Natural killer cell treated with Interleukin-12 subunit alpha and Interleukin-12 subunit beta and Interleukin-15 and Interleukin-18, amount 100 ng/mL, for 72 hours (primary cell): ENCODE measurements around the gene CALCOCO2. TPM values are rescaled to one million over a fixed set of nuclear protein-coding genes. Genes with fewer than 3 reads are reported as not detected.

Experiments
- ATAC-seq, 2 donors: fragments of 150-1000 bp; cut with Tn5 transposase in 1 of 2; sonication (Bioruptor Pico), chemical (Tn5 transposase) in 1 of 2; 2 replicates each; pipeline ENCODE4 v1.10.0; 2021
- DNase-seq: peaks from one replicate; pipeline ENCODE4 v3.0.0; 2022; ENCODE audit warnings: low spot score
- H3K27ac Mint-ChIP-seq, 2 donors: 1 replicate in 1 of 2; 2 replicates in 1 of 2; pipeline ENCODE4 v1.8.0; 2022; ENCODE audit warnings: mixed read lengths in 2 of 2, mild to moderate bottlenecking in 1 of 2, moderate library complexity in 1 of 2
- H3K27me3 Mint-ChIP-seq, 2 donors: 1 replicate in 1 of 2; 2 replicates in 1 of 2; pipeline ENCODE4 v1.8.0; 2022; ENCODE audit warnings: mixed read lengths in 2 of 2
- H3K36me3 Mint-ChIP-seq: one replicate; pipeline ENCODE4 v1.8.0; 2022; ENCODE audit warnings: mixed read lengths
- H3K4me1 Mint-ChIP-seq, 2 donors: 1 replicate in 1 of 2; 2 replicates in 1 of 2; pipeline ENCODE4 v1.8.0; 2022; ENCODE audit warnings: low read depth in 2 of 2, mixed read lengths in 2 of 2, mild to moderate bottlenecking in 1 of 2
- H3K4me3 Mint-ChIP-seq: one replicate; pipeline ENCODE4 v1.8.0; 2022; ENCODE audit warnings: mixed read lengths
- H3K9me3 Mint-ChIP-seq: 2 replicates; pipeline ENCODE4 v1.8.0; 2022; ENCODE audit warnings: mixed read lengths
- total RNA-seq, 2 donors: library from RNA; stranded (reverse); gene quantifications; one replicate each; pipeline ENCODE4 v1.2.3, GENCODE V29; 2022

Gene CALCOCO2
- total RNA-seq, 2 donors from 2014 or later = 118 to 166 TPM

DNA sequence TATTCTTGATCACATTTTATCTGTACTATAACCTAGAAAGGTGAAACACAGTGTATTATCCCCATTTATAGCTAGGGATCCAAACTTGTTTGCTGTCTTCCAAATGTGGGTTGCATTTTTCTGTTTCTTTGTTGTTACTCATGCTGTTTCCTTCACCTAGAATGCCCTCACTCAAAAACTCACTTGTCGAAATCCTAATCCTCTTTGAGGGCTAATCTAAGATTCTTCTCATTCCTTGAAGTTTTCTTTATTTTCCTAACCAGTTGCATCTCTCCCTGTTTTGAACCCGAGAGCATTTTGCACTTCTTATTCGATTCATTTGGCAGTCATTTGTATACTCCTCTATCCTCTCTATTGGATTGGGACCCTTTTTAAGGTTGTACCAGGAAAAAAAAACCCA, 9.6 kb downstream of the CALCOCO2 start:
- peak overlapping the region; percentile 65 to 85 for H3K27ac Mint-ChIP-seq

DNA sequence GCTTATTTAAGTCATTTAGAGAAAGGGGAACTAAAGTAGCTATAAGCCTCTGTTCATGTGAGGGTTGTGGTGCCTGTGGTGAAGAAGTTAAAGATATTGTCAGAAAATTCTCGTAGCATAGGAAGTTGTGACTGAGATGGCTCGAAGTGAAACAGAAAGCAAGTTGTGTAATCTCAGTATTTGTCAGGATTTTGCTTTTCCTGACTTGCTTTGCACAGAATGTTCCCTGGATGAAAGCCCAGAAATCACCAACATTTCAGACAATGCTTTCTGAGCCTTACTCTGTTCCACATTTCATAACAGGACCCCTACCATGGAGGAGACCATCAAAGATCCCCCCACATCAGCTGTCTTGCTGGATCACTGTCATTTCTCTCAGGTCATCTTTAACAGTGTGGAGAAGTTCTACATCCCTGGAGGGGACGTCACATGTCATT, 10.6 kb downstream of the CALCOCO2 start:
- Mint-ChIP-seq H3K4me1 (peaks cover 43 to 48% of the 10 kb centered on the region in 2 donors), H3K36me3 (peaks cover 18% of the 10 kb centered on the region), H3K27me3 (no peaks in the 10 kb centered on the region), H3K4me3 (peak overlapping the region; percentile 80), H3K9me3 (no peaks in the 10 kb centered on the region), H3K27ac (peak overlapping the region; percentile 65 to 85)
- DNase-seq (peak; percentile 70), ATAC-seq (peak; percentile 95 to 97)

More for the DNA sequence above, 9.6 kb downstream of the CALCOCO2 start:
- peaks cover 53 to 58% of the 10 kb centered on the region in 2 donors for H3K4me1 Mint-ChIP-seq
- DNase-seq (no peak), ATAC-seq (no peak)
- no peaks in the 10 kb centered on the region for H3K9me3 Mint-ChIP-seq
- peak overlapping the region; percentile 80 for H3K4me3 Mint-ChIP-seq
- H3K27me3 Mint-ChIP-seq = no peaks in the 10 kb centered on the region
- H3K36me3 Mint-ChIP-seq = peaks cover 22% of the 10 kb centered on the region

DNA sequence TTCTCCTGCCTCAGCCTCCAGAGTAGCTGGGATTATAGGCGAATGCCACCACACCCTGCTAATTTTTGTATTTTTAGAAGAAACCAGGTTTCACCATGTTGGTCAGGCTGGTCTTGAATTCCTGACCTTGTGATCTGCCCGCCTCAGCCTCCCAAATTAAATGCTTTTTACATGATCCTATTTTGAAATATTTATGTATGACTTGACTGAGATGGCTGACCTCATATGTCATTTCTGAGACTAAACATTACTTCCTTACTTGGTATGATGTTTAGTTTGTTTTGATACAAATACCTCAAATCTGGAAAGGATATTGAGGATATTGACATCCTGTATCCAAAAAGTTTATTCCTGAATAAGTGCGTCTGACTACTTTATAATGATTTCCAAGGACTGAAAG, 11.9 kb downstream of the CALCOCO2 start:
- peak overlapping the region; percentile 31 to 85 for H3K27ac Mint-ChIP-seq
- no peaks in the 10 kb centered on the region for H3K9me3 Mint-ChIP-seq
- no peak for ATAC-seq
- peaks cover 32 to 39% of the 10 kb centered on the region in 2 donors for H3K4me1 Mint-ChIP-seq
- no peaks in the 10 kb centered on the region for H3K27me3 Mint-ChIP-seq
- no peak for DNase-seq
- peaks cover 22% of the 10 kb centered on the region for H3K36me3 Mint-ChIP-seq
- peak overlapping the region; percentile 14 for H3K4me3 Mint-ChIP-seq

DNA sequence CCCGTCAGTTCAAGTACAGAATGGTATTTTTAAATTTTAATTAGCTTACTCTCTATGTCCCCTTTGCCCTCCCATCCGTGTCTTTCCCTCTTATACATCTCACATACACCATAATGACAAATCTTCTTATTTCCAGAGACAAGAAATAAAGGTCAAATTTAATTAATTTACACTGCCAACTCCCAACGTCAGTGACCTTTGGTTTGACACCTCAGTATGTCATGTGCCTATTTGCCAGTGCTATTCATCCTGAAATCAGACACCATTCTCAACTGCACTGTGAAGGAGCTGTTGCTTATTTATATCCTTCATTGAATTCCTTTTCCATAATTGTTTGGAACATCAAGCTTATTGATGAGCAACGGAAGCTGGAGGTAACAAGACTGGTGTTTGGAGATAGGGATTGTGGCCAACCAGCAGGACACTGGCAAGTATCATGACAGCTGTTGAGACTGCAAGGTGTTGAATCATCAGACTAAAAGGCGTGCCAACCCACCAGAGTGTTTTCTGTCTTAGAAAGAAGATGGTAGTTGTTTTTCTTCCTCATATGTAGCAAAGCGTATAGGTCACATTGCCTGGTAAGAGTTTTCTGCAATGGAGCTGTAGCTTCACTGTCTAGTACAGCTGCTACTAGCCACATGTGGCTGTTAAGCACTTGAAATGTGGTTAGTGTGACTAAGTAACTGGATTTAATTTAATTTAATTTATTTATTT, 12.5 kb downstream of the CALCOCO2 start:
- ATAC-seq (no peak), DNase-seq (no peak)
- Mint-ChIP-seq H3K9me3 (no peaks in the 10 kb centered on the region), H3K4me3 (peak overlapping the region; percentile 14), H3K36me3 (peaks cover 25% of the 10 kb centered on the region), H3K27me3 (no peaks in the 10 kb centered on the region), H3K4me1 (peaks cover 29 to 34% of the 10 kb centered on the region in 2 donors), H3K27ac (peak overlapping the region; percentile 31 to 85)

DNA sequence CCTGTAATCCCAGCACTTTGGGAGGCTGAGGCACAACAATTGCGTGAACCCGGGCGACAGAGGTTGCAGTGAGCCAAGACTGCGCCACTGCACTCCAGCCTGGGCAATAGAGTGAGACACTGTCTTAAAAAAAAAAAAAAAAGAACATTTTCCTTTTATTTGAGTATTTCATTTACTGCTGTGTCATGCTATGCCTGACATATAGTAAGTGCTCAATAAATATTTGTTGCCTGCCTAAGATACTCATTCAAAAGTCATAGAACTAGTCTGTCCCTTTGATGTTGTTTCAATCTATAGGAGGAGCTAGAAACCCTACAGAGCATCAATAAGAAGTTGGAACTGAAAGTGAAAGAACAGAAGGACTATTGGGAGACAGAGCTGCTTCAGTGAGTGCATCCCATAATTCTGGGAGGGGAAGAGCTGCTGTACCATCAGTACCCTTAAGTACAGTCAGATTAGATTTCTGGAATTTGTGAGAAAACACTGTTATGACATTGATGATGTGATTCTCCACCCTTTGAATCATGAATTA, 20.0 kb downstream of the CALCOCO2 start:
- peaks cover 0 to 6% of the 10 kb centered on the region in 2 donors for H3K4me1 Mint-ChIP-seq

DNA sequence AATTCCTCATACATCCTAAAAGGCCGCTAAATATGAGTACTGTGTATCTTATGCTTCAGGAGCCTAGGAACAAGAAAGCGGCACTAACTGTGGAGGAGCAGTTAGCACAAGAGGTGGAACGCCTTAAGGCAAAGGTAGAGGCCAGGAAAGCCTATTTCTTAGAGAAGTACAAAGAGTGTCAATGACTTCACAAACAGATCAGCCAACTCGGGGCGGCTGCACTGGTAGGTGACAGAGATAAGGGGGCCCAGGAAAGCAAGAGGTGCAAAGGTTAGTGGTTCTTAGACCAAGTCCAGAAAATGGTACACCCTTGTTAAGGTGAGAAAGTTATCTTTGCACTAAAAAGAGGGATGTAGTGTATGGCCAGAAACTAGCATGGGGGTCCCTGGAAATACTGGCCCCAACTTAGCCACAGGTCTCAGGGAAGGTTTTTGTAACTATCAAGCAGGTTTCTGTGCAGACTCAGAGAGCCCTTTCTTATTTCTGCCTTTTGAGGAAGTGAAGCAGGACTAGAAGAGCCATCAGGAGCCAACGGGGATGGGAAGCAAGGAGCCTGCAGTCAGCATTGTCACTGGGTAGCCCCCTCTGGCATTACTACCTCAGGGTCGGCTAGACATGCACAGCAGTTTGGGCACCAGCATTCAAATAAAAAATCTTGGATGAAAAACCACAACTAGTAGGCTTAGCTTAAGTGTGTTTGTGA, 24.1 kb downstream of the CALCOCO2 start:
- Mint-ChIP-seq H3K9me3 (no peaks in the 10 kb centered on the region), H3K27ac (no peak overlapping the region), H3K36me3 (peaks cover 26% of the 10 kb centered on the region), H3K27me3 (no peaks in the 10 kb centered on the region), H3K4me1 (peaks cover 0 to 6% of the 10 kb centered on the region in 2 donors), H3K4me3 (no peak overlapping the region)
- DNase-seq (no peak), ATAC-seq (no peak)

More for the DNA sequence above, 20.0 kb downstream of the CALCOCO2 start:
- Mint-ChIP-seq H3K4me3 (no peak overlapping the region), H3K36me3 (peaks cover 41% of the 10 kb centered on the region), H3K27me3 (no peaks in the 10 kb centered on the region), H3K9me3 (no peaks in the 10 kb centered on the region), H3K27ac (peak overlapping the region in 1 of 2 donors; percentile 60)
- peak in 1 of 2 donors; percentile 36 for ATAC-seq
- no peak for DNase-seq

DNA sequence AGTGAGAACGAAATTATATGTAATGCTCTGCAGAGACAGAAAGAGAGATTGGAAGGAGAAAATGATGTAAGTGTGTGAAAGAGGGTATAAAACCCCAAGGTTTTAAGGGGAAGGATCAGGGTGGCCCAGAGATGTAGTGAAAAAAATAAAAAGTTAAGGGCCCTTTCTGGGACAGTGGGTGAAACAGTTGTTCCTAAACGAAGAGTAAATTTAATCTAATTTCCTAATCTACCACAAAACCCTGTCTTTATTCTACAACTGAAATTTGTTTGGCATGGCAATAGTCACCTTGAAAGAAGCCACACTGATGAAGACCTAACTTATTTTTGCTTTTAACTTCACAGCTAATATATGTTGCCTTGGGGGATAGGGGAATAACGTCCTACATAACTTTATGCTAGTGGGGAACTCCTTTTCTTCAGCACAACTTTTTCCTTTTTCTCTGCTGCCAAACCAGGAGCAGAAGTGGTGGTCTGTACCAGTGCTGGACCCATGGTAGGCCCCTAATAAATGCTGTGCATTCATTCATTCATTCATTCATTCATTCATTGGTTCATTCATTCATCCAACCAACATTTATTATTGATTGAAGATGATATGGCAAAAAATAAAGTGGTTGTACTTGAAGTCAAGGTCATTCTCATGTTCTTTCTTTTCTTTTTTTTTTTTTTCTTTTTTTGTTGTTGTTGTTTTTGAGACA, 25.4 kb downstream of the CALCOCO2 start:
- no peak for DNase-seq
- peaks cover 0 to 2% of the 10 kb centered on the region in 2 donors for H3K4me1 Mint-ChIP-seq
- H3K9me3 Mint-ChIP-seq = no peaks in the 10 kb centered on the region
- H3K36me3 Mint-ChIP-seq = peaks cover 33% of the 10 kb centered on the region
- no peaks in the 10 kb centered on the region for H3K27me3 Mint-ChIP-seq
- no peak overlapping the region for H3K27ac Mint-ChIP-seq
- no peak for ATAC-seq
- H3K4me3 Mint-ChIP-seq = no peak overlapping the region

DNA sequence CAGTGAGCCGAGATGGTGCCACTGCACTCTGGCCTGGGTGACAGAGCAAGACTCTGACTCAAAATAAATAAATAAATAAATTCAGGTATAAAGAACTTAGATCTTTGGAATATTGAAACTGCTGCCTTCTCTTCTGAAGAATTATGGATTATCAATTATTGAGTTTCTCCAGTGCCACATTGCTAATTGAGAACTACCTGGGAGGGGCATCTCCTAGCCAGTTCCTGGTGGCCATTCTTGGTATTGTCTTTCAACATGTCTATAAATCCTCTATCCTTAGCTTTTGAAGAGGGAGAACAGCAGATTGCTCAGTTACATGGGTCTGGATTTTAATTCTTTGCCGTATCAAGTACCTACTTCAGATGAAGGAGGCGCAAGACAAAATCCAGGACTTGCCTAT, 29.2 kb downstream of the CALCOCO2 start:
- Mint-ChIP-seq H3K4me1 (no peaks in the 10 kb centered on the region), H3K36me3 (peaks cover 39% of the 10 kb centered on the region)

DNA sequence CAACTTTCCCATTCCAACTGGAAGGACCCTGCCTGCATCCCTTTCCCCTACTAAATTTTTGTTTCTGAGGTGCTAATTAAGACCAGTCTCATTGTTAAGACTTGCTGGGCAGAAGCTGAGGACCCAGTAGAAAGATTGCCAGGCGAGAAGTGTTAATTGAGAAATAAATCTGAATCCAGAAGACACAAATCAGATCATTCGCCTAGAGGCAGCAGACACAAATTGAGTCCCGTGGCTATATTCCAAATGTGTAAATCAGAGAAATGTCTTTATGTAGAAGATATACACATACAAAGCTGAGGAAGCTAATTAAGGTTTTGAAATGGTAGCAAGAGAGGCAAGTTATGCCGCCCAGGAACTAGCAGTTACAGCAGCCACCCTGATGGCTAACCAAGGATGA, 29.6 kb downstream of the CALCOCO2 start:
- H3K4me1 Mint-ChIP-seq = no peaks in the 10 kb centered on the region
- H3K9me3 Mint-ChIP-seq = no peaks in the 10 kb centered on the region
- no peak overlapping the region for H3K27ac Mint-ChIP-seq
- no peak overlapping the region for H3K4me3 Mint-ChIP-seq
- no peak for DNase-seq
- no peak for ATAC-seq
- no peaks in the 10 kb centered on the region for H3K27me3 Mint-ChIP-seq
- peaks cover 36% of the 10 kb centered on the region for H3K36me3 Mint-ChIP-seq

More for the DNA sequence above, 29.2 kb downstream of the CALCOCO2 start:
- no peak overlapping the region for H3K4me3 Mint-ChIP-seq
- H3K9me3 Mint-ChIP-seq = no peaks in the 10 kb centered on the region
- no peak for DNase-seq
- no peak for ATAC-seq
- H3K27me3 Mint-ChIP-seq = no peaks in the 10 kb centered on the region
- H3K27ac Mint-ChIP-seq = no peak overlapping the region

DNA sequence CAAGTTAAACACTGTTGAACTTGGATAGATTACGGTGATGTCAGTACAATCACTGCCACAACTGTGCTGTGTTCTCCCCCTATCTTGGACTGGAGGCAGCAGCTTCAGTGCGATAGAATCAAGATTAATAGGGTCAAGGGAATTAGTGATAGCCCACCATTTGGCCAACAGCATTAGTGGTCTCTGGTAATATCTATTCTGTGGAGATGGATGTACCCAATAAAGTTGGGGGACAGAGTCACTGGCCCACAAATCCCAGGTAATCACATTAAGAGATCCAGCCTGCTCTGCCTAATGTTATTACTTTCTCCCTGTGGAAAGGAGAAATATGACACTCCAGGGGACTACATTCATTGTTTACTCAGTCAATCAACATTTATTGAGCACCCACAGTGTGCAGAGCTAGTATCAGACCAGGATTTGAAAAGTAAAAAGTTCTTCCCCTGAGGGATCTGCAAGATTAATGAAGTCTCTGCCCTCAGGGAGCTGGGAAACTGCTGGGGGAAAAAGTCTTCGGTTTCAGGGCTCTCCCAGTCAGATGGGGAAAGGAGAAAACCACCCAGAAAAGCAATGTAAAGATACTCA, 38.2 kb downstream of the CALCOCO2 start:
- Mint-ChIP-seq H3K36me3 (peaks cover 6% of the 10 kb centered on the region), H3K27ac (no peak overlapping the region), H3K9me3 (no peaks in the 10 kb centered on the region), H3K4me1 (peaks cover 5 to 8% of the 10 kb centered on the region in 2 donors), H3K4me3 (no peak overlapping the region), H3K27me3 (peaks cover 0 to 3% of the 10 kb centered on the region in 2 donors)
- no peak for DNase-seq
- ATAC-seq = no peak

DNA sequence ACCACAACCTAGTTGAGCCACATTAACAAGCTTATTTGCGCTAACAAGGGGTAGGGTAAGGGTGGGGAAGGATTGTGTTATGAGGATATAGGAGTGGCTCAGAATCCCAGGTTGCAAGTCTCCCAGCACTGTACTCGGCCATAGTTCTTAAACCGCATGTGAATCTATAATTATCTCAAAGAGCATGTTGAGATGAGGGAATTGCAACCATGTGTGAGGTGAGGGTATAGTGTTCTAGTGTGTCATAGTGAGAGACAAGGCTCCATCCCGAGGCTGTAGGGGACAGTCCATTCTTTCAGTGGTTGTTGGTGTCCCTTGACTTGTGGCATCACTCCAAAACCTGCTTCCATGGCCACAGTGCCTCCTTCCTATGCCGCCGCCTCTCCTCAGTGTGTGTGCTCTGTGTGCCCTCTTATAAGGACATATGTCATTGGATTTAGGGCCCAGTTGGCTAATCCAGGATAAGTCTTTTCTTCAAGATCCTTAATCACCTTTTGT, 39.0 kb downstream of the CALCOCO2 start:
- peaks cover 0 to 3% of the 10 kb centered on the region in 2 donors for H3K27me3 Mint-ChIP-seq
- H3K4me3 Mint-ChIP-seq = no peak overlapping the region
- peaks cover 5 to 8% of the 10 kb centered on the region in 2 donors for H3K4me1 Mint-ChIP-seq
- no peaks in the 10 kb centered on the region for H3K9me3 Mint-ChIP-seq
- no peaks in the 10 kb centered on the region for H3K36me3 Mint-ChIP-seq
- DNase-seq (no peak), ATAC-seq (no peak)
- H3K27ac Mint-ChIP-seq = no peak overlapping the region

DNA sequence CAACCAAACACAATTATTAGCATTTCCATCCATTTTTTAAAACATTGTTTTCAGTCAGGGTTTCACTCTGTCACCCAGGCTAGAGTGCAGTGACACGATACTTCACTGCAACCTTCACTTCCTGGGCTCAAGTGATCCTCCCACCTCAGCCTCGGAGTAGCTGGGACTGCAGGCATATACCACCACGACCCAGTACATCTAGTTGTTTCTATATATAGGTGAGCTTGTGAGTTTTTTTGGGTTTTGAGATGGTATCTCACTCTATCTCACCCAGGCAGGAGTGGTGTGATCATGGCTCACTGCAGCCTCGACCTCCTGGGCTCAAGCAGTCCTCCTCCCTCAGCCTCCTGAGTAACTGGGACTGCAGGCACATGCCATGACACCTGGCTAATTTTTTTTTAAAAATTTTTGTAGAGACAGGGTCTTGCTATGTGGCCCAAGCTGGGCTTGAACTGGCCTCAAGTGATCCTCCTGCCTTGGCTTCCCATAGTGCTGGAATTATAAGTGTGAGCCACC, 40.3 kb downstream of the CALCOCO2 start:
- ATAC-seq (no peak), DNase-seq (no peak)
- no peaks in the 10 kb centered on the region for H3K36me3 Mint-ChIP-seq
- H3K4me3 Mint-ChIP-seq = no peak overlapping the region
- H3K27ac Mint-ChIP-seq = no peak overlapping the region
- peaks cover 5 to 8% of the 10 kb centered on the region in 2 donors for H3K4me1 Mint-ChIP-seq
- peaks cover 0 to 3% of the 10 kb centered on the region in 2 donors for H3K27me3 Mint-ChIP-seq
- H3K9me3 Mint-ChIP-seq = no peaks in the 10 kb centered on the region
